ENCODE data around the gene PIK3R5. TPM values are rescaled to one million over a fixed set of nuclear protein-coding genes. Genes with fewer than 3 reads are reported as not detected.

The PIK3R5 gene
- total and polyA plus RNA-seq, 12 donors: 0.66 to 10.1 (median 2.2) TPM

DNA sequence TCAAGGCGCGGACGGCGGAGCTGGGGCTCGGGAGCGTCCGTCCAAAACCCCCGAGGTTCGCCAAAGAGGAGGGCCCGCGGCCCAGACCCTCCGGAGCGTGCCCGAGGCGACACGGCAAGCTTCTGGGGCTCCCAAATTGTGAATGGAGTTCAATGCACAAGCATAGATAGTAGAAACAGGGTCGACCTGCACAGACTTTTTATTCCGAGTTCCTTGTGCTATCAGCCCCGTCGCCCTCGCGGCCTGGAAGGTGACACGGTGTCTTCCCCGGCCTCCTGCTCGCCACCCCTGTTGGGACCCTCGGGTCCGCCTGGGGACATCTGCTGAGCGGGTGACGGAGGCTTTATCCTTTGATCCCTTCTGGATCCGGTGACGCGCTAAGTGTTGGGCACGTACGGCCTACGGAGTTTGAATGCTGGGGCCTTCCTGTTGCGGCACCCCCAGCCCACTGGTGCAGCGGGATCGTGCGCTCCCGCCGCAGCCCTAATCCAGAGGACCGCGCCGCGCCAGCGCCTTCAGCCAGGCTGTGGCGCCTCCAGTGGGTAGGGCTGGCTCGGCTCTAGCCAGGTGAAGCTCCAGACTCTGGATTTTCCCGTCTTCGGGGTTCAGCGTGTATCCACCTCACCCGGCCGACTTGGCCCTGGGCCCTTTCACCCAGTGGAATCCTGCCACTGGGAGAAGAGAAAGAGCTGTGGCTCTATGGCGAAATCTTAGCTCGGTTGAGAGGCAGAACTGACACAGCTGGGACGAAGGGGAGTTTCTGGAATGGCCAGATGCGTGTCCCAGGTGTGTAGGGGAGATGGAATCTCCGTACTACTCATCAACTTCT is 38.8 kb upstream of the PIK3R5 start:
- no peak for DNase-seq
- intact Hi-C loops (cut with DNase I): loop anchor here in 1 of 10 donors (5.0 kb wide), 1 partner anchor 283 kb away; no protein-coding TSS in a partner anchor
- ATAC-seq: peak in 2 of 8 donors; percentile 11 to 19
- TF ChIP-seq, protein P1, sequence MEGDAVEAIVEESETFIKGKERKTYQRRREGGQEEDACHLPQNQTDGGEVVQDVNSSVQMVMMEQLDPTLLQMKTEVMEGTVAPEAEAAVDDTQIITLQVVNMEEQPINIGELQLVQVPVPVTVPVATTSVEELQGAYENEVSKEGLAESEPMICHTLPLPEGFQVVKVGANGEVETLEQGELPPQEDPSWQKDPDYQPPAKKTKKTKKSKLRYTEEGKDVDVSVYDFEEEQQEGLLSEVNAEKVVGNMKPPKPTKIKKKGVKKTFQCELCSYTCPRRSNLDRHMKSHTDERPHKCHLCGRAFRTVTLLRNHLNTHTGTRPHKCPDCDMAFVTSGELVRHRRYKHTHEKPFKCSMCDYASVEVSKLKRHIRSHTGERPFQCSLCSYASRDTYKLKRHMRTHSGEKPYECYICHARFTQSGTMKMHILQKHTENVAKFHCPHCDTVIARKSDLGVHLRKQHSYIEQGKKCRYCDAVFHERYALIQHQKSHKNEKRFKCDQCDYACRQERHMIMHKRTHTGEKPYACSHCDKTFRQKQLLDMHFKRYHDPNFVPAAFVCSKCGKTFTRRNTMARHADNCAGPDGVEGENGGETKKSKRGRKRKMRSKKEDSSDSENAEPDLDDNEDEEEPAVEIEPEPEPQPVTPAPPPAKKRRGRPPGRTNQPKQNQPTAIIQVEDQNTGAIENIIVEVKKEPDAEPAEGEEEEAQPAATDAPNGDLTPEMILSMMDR (IDR thresholded peaks at IDR 0.05): no peak
- Histone ChIP-seq H3K9me3 (peaks cover 0 to 7% (median 0%) of the 10 kb centered on the region in 11 donors), H3K36me3 (no peaks in the 10 kb centered on the region), H3K4me3 (peak overlapping the region in 9 of 10 donors; percentile 18 to 56 (median 36)), H3K27ac (no peak overlapping the region), H3K4me1 (peaks cover 3 to 22% (median 15%) of the 10 kb centered on the region in 9 donors), H3K27me3 (peaks cover 8 to 98% (median 72%) of the 10 kb centered on the region in 7 donors)
- 11 to 12% methylated on average over 58 of the region's 58 CpGs for WGBS, 2 donors

DNA sequence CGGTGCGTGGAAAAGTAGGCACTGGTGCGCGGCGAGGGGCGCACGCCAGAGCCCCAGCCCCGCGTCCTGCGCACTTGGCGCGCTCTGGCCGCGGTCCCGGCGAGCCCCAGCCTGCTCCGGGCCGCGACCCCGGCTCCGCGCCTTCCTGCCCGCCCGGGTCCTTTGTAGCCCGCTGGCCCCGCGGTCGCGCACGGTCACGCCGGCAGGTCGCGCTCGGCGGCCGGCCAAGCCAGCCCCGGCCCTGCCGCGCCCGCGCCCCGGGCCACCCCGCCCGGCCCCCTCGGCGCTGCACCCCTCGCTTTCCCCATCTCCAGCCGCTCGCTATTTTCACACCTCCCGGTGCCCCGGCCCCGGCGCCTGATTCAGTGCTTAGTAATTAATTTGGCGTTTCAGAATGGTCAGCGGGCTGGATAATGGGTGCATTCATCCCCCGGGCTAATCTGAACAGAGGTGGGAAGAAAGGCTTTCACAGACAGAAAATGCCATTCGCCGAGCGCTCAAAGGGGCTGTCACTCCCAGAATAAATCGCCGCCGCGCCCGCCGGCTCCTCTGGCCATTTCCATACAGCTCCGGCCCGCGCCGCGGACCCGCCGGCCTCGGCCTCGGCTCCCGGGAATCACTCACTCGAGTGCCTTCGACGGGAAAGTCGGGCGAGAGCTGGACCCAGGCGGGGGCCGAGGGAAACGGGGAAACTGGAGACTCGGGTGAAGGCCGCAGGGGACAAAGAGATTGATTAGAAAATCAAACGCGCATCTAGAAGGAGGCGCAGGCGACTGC is 38.0 kb upstream of the PIK3R5 start:
- DNase-seq (peak in 1 of 2 donors; percentile 26), ATAC-seq (peak in 4 of 8 donors; percentile 7 to 40 (median 18))
- intact Hi-C loops (cut with DNase I): loop anchor here in 1 of 10 donors (5.0 kb wide), 1 partner anchor 284 kb away; no protein-coding TSS in a partner anchor
- Histone ChIP-seq H3K4me1 (peaks cover 3 to 22% (median 15%) of the 10 kb centered on the region in 9 donors), H3K27ac (no peak overlapping the region), H3K27me3 (peaks cover 8 to 97% (median 68%) of the 10 kb centered on the region in 7 donors), H3K4me3 (peak overlapping the region; percentile 25 to 56 (median 48)), H3K36me3 (no peaks in the 10 kb centered on the region), H3K9me3 (peaks cover 0 to 7% (median 0%) of the 10 kb centered on the region in 11 donors)
- WGBS, 2 donors: 1% methylated on average over 86 to 90 of the region's 90 CpGs
- TF ChIP-seq, protein P1 (IDR thresholded peaks at IDR 0.05): no peak

DNA sequence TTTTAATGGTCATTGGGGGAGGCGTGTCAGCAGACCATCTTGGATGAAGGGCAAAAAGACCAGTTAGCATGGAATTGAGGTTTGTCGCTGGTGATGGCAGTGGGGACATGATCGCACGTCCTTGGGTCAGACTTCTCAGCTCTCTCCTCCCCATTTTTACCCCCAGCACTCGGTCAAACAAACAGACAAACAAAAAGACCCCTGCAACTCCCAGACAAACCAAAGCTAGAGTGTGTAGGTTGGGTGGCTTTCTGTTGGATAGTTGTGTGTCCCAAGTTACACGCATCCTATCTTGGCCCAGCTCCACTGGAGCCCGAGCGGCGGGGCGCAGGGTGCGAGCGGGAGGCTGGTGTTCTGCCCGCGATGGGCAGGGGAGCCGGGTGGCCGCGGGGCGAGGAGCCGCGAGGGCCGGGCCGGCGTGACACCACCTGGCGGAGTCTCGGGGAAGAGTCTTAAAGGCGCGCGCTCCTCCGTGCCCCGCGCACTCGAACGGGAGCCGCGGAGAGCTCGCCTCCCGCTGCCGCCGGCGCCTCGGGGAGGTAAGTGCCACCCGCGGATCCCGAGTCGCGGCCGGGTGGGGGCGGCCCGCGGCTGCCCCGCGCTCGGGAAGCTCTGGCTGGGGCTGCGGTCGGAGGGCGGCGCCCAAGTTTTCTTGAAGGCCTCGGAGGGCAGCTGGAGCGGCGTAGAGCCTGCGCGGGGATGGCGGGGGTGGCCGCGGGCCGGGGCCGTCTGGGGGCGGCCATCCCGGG is 37.3 kb upstream of the PIK3R5 start:
- Histone ChIP-seq H3K4me1 (peaks cover 3 to 22% (median 15%) of the 10 kb centered on the region in 9 donors), H3K27ac (no peak overlapping the region), H3K36me3 (no peaks in the 10 kb centered on the region), H3K9me3 (peaks cover 0 to 7% (median 0%) of the 10 kb centered on the region in 11 donors), H3K27me3 (peaks cover 8 to 91% (median 60%) of the 10 kb centered on the region in 7 donors), H3K4me3 (peak overlapping the region in 9 of 10 donors; percentile 45 to 56 (median 49))
- DNase-seq (peak in 1 of 2 donors; percentile 32), ATAC-seq (peak in 7 of 8 donors; percentile 52 to 75 (median 64))
- 1 to 3% methylated on average over 61 to 69 of the region's 69 CpGs for WGBS, 2 donors
- TF ChIP-seq, protein P1 (IDR thresholded peaks at IDR 0.05): peak in 6 of 9 donors; percentile 15 to 53 (median 28)
- intact Hi-C loops (cut with DNase I): loop anchor here in 1 of 10 donors (5.0 kb wide), 1 partner anchor 285 kb away; no protein-coding TSS in a partner anchor
